Transverse colon (tissue), 3 donors: ENCODE data around the gene GRB14.

Experiments used
- POLR2A ChIP-seq: fragments of 450-650 bp; IDR thresholded peaks from one replicate; pipeline ENCODE4 v1.6.1; 2016; ENCODE audit warnings: antibody characterized with exemption, mild to moderate bottlenecking, moderate library complexity
- TF ChIP-seq, protein P1 (sequence below), 5 experiments: fragments of 200-600 bp in 3 of 5; fragments of 450-650 bp in 2 of 5; sonication (generic) in 3 of 5; IDR thresholded peaks; 1 replicate in 2 of 5; 2 replicates in 3 of 5; pipeline ENCODE4 v1.5.1; 2016 to 2017; ENCODE audit warnings: antibody characterized with exemption in 5 of 5, inconsistent platforms in 3 of 5, mild to moderate bottlenecking in 2 of 5, moderate library complexity in 1 of 5

DNA sequence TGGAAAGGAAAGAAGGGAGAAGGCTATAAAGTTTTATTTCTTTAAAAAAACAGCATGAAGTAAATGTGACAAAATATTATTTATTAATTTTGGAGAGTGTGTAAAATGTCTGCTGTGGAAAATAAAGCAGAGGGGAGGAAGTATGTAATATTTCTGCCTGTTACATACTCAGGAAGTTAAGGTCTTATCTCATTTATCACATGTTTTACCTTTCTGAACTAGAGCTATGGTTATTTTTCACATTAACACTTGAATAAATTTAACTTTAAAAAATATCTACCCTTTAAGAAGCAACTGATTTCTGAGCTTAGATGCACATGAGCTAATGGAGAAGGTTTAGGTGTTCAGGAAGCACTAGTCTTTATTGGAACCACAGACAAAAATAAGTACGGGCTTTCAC is 148.3 kb downstream of the GRB14 start:
- TF ChIP-seq, protein P1, sequence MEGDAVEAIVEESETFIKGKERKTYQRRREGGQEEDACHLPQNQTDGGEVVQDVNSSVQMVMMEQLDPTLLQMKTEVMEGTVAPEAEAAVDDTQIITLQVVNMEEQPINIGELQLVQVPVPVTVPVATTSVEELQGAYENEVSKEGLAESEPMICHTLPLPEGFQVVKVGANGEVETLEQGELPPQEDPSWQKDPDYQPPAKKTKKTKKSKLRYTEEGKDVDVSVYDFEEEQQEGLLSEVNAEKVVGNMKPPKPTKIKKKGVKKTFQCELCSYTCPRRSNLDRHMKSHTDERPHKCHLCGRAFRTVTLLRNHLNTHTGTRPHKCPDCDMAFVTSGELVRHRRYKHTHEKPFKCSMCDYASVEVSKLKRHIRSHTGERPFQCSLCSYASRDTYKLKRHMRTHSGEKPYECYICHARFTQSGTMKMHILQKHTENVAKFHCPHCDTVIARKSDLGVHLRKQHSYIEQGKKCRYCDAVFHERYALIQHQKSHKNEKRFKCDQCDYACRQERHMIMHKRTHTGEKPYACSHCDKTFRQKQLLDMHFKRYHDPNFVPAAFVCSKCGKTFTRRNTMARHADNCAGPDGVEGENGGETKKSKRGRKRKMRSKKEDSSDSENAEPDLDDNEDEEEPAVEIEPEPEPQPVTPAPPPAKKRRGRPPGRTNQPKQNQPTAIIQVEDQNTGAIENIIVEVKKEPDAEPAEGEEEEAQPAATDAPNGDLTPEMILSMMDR (IDR thresholded peaks at IDR 0.05) = no peak
- TF ChIP-seq POLR2A = no peak
